ENCODE results near the gene ITPRIPL1.

DNA sequence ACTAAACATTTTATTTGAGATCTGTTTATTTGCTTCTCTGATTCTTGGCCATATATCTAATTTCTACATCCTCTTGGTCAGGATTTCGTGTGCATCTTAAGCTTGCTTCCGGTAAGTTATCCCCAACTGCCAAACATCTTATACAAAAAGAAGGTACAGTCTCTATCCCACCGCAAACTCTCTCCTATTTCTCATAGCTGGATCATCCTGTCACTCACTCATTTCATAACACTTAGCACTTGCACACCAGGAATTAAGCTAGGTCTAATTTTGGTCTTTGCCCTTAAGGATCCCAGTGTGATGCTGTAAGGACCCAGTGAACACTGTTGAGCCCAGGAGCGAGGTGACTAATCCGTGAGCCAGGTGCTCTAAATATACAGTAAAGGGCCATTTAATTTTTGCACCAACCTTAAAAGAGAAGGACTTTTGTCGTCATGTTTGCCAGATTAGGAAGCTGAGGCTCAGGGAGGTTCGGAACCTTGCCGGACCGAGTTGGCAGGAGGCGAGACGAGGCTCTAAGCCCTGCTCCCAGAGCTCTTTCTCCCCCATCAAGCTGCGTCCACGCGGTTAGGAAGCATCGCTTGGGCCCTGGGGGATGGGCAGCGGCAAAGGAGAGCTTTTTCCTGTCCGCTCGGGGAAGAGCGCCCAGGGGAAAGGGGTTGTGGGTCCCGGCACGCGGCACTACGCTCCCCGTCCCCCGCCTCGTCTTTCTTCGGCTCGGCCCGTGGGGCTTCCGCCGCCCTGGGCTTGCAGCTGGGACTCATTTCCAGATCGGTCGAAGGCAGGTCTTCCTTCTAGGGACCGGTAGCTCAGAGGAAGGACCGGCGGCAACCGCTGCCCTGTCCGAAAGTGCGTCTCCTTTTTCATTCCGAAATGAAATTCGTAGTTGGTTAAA, 4.1 kb upstream of the ITPRIPL1 start:
- TF ChIP-seq, protein P1, sequence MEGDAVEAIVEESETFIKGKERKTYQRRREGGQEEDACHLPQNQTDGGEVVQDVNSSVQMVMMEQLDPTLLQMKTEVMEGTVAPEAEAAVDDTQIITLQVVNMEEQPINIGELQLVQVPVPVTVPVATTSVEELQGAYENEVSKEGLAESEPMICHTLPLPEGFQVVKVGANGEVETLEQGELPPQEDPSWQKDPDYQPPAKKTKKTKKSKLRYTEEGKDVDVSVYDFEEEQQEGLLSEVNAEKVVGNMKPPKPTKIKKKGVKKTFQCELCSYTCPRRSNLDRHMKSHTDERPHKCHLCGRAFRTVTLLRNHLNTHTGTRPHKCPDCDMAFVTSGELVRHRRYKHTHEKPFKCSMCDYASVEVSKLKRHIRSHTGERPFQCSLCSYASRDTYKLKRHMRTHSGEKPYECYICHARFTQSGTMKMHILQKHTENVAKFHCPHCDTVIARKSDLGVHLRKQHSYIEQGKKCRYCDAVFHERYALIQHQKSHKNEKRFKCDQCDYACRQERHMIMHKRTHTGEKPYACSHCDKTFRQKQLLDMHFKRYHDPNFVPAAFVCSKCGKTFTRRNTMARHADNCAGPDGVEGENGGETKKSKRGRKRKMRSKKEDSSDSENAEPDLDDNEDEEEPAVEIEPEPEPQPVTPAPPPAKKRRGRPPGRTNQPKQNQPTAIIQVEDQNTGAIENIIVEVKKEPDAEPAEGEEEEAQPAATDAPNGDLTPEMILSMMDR (IDR thresholded peaks at IDR 0.05) = no peak
- no peak for TF ChIP-seq POLR2A (IDR thresholded peaks at IDR 0.05)
